ENCODE data around the gene PAGR1. TPM values are rescaled to one million over a fixed set of nuclear protein-coding genes. Genes with fewer than 3 reads are reported as not detected.

The PAGR1 gene
- total and polyA plus RNA-seq, 2 of the 8 experiments (the other 6 are each of a cell fraction or from before 2014, with no cell fraction given) = 35.4 to 56.4 TPM

GRCh38 chr16:29864205-29864604, 48.3 kb downstream of the PAGR1 start (continued):
- TF ChIP-seq ZNF274 (IDR thresholded peaks at IDR 0.05; ENCODE audit: borderline replicate concordance, extremely low read depth, low read length) (no peak), TCF12 (IDR thresholded peaks at IDR 0.05; ENCODE audit: low read depth, low read length) (no peak)
